HG03558 (cell line): ENCODE measurements around the gene FARS2.

Experiments
- ATAC-seq: cut with Tn5 transposase; IDR thresholded peaks from one replicate; pipeline ENCODE4 v1.9.1; 2021; ENCODE audit warnings: moderate number of reproducible peaks; ENCODE audit not compliant: unreplicated experiment; ENCODE audit errors: extremely low read depth

Gene FARS2

DNA sequence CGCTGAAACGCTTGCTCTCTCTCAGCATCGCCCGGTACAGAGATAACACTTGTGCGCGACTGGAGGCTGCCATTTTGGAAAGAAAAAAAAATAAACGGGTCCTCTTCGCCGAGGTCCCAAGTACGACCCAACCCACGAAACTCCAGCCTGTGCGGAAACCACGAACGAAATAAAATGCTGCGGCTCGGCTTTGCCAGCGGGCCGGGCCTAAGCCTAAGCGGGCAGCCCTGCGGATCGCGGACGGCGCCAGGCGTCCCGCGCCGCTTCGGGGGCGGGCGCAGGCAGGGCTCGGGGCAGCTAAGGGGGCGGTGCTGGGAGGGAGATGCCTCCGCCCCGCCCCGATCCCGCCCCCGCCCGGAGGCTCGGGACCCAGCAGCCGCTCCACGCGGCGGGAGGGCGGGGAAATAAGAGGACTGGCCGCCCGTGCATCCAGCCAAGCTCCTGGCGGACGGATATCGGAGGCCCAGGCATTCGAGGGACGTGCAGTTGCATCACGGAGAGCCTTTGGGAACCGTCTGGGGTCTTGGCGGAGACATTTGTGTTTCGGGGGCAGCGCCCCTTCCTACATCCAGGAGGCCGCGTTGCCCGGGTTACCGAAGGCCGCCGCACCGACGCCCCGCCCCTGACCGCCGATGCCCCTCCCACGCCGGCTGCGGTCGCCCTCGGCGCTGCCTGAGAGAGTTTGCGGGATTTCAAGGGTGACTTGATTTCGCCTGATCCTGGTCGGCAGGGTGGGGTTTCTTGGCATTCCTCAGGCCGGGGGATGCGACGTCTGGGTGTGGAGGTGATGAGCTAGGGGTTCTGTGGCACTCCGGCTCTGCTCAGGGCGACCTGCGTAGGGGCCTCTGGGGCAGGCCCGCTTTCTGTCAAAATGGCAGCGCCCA, at the start of gene FARS2, which contains the start of gene LYRM4:
Gene FARS2 (plus strand): TSS at position 853 of the 884 bp plus-strand sequence.
Gene LYRM4 (minus strand): TSS at position 290 of the 884 bp plus-strand sequence. CDS start 217 bp downstream, at position 73.
- ATAC-seq = peak; percentile 36

DNA sequence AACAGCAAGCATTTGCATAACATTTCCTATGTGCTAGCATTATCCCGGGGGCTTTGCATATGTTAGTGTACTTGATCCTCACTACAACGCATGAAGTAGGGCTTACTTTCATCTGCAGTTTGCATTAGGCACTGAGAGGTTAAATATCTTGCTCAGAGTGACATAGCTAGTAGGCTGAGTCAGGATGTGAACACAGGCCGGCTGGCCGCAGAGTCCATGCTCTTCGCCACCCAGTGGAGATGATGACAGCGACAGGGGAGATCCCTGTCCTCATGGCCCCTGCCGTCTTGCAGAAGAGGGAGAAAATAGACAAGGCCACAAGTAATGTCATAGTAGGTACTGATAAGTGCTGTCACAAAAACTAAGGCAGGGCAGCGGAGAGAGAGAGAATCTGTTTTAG, 47.5 kb upstream of the FARS2 start:
- no peak for ATAC-seq

DNA sequence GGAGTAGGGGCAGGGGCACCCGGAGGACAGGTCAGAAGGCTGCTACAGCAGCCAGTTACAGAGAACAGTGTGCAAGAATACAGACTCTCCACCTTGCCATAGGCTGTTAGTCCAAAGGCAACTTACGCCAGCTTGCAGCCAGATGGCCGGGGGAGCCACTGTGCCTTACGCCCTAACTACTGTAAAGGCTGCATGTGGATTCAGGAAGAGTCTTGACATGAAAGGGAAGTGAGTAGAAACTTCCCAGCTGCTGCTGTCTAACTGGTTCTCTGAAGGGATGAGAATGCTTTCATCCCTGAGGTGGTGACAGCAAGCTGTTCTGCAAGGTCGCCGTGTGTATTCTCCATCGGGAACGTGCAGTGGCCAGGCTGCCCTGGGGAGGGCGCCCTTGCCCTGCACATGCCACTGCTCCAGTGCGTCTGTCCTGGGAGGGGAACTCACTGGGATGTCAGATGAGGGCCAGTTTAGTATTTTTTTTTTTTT, 46.7 kb upstream of the FARS2 start:
- no peak for ATAC-seq

DNA sequence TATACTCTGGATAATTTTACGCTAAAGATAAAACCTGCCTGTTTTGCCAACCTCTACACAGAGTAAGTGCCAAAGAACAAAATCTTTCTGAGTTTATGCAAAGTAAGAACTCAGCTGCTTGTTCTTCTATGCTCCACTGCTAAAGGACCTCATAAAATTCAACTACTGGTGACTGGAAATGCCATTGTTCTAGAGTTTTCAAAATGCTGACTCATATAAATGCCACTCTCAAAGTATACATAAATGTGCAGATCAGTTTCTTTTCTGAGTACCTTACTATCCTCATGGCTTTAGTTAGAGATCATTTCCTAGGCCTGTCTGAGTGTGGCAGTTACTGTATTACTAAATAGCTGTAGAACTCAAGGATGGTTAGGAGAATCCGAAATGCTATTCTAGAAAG, 46.2 kb upstream of the FARS2 start:
- ATAC-seq = no peak

DNA sequence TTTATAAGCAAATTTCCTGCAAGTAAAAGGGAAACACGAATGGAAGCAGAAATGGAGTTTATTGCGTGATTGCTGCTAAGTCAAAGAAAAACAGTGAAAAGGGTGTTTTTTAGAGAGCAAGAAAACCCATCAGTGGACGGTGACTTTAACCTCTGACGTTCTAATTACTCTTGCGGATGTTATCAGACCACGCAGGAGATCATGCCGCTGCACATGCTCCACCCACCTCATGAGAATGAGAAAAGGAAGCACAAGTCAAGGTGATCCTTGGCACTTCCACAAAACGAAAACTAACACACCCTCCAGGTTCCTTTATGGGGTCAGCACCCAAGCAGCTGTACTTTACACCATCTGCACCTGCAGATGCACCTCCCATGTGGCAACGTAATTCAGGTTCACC, 45.5 kb upstream of the FARS2 start:
- no peak for ATAC-seq

DNA sequence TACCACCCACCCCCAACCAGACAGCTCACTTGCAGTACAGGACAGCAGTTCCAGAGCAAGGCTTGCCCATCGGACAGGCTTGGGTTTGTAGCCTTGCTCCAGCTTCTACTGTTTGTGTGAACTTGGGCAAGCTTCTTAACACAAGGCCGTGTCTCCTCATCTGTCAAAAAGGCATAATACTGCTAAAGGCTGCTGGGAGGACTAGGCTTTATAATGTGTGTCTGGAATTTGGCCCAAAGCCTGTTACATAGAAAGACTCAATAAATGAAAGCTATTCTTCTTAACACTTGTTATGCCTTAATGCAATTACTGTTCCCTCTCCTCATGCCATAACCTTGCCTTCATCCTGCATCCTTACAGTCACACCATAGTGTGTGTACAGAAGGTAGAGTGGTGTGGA, 44.0 kb upstream of the FARS2 start:
- no peak for ATAC-seq

DNA sequence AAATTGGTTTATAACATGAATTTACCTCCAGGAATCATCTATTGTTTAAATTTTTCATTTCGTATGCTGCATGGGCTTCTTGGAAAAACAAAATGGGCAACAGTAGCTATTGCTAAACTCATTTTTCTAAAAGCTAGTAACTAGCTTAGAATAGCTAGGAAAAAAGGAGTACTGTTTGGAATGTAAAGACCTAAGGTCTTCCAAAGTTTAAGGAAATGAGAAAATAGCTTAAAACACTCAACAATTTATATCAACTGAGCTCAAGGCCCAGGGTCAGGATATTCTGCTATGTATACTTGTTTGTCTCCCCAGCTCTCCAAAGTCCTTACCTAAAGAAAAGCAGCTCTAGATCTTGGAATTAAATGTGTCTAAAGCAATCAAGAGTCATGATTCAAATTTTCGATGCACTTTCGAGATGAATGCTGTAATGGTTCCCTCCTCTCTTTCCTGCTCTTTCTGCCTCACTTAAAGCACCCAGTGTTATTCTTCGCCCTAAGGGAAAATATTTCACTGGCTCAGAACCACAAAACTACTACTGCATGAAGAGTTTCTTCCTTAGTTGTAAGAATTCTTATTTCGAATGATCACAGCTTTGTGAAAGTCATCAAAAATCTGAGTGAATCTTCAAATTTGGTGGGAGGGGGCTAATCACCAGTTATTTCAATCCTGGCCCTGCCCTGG, 42.2 kb upstream of the FARS2 start:
- no peak for ATAC-seq

DNA sequence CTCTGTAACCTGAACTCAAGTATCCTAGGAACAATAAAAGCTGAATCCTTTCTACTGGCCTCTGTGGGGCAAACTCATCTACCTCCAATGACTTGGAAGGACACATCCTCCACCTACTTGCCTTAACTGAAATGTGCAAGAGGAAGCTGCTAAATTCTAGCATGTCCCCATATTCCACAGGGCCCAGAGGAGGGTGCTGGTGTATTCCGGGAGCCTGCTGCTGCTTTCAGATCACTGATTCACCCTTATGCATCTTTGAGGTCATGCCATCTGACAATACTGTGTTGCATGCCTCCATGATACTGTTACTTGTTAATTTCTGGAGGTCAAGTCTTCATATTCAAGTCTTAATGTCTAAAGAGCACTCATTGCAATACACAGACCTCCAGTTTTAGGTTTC, 40.9 kb upstream of the FARS2 start:
- ATAC-seq = no peak

DNA sequence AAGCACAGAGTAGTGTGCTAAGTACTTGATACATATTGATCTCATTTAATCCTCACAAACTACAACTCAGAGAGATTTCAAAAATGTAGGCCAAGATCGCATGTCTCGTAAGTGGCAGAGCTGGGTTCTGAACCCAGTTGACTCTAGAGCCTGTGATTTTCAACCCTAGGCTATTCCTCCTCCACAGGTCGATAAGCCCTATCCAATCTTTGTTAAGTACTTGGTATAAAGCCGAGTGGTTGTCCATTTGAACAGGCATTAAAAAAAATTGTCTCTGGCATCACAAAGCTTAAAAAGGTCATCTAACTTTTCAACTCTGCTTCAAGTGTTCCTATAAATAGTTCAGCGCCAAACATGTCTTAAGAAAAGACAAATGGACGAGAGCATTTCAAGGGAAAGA, 38.0 kb upstream of the FARS2 start:
- ATAC-seq = no peak

DNA sequence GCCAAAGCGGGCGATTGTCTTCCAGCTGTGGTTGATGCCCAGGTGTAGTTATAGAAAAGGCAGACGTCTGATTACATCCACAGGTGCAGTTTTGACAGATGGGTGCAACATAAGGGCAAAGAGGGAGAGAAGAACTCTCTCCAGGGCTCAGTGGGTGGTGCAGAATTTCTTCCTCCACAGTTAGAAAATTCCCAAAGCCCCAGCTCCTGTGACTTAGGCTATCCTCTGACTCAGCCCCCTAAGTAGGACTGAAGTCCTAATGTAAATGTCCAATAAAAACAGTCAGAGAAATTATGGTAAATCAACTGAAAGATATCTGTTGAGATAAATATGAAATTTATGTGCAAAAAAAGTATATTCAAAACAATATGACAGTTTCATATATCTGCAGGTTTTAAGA, 32.0 kb upstream of the FARS2 start:
- no peak for ATAC-seq

DNA sequence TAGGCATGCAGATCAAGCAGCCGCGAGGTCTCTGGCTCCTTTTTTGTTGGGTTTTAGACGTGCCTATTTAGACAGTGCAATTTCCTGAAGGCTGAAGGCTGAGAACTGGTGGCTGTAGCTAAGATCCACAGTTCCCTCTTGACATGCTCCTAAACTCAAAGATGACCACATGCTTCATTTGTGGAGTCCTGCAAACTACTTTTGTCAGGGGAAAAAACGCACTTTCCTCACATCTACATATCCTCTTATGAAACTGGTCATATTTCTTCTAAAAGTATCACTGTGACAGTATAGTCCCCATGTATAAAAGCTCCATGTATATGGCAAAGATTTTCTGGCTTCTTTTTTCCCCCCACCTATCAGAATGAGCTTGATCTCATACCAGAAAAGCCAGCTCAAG, 31.2 kb upstream of the FARS2 start:
- ATAC-seq = no peak

DNA sequence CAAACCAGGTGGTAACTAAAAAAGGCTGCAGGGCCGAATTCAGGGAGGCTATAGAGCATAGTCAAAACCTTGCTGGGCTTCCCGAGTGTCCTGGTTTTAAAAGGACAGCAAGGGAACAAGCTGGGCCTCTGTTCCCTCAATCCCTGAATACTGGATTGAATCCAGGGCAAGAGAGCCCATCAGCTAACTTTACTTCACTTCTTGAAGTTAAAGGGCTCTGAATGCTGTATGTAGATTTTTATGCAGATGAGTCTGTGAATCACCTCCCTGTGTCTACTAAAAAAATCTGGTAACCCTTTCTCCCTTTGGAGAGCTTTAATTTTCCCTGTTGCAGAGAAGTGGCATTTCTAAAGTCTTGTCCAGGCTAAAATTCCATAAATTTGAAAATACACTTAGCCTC, 30.0 kb upstream of the FARS2 start:
- ATAC-seq = no peak

DNA sequence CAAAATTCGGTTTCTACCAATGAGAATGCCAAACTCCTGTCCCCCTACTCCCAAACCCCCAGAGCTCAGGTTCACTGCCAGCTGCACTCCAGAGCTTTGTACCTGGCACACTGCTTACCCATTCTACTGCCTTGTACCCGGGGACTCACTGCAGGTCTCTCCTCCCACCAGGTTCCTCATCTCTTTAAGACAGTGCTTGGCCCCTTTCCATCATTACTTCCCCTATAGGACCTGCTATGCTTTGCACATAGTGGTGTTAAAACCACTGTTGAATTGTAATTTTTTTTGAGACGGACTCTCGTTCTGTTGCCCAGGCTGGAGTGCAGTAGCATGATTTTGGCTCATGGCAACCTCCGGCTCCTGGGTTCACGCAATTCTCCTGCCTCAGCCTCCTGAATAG, 26.4 kb upstream of the FARS2 start:
- ATAC-seq = no peak

DNA sequence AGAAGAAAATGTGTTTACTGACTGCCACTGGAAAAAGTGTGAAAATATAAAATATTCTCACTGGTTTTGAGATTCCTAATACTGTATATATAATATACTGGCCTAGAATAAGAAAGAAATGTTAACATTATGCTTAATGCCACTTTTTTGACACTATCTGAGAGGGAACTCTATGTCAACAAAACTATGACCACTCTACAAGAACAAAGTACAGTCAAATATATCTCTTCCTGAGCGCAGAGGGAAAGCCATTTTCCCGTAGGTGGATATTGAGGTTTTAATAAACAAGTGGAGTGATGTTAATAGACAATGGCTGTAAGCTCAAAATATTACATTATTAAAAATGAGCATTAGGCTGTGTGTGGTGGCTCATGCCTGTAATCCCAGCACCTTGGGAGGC, 25.5 kb upstream of the FARS2 start:
- ATAC-seq = no peak

DNA sequence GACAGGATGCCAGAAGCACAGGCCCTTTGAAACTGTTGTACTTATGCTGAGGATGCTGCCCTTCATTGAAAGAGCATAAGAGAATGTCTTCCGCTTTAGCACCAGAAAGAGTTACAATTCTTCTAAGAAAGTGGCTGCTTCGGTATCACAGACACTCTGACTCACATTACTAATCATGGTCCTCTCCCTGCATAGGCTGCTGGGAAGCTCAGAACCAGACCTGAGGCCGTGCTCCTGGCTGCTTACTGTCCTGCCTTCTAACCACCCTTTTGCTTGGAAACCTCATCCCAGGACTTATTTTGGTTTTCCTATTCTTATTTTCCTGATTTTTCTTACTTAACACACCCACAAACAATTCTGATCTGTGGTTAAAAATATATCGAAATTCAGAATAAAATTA, 23.5 kb upstream of the FARS2 start:
- ATAC-seq = no peak

DNA sequence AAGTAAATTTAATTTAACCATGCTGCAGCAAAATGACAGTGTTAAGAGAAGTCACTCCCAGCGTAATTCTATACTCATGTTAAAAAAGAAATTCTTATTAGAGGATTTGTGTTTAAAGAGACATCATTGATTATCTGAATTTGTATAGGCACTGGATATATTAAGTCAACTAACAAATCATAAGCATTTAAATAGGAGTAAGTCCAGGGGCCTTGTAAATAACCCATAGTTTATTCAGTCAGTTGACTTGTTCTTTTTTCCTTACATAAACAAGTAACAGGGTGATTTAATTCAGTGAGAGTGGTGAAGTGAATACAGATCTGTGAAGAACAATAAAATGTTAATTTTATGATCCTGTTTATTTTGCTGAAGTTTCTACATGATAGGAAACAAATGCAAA, 23.0 kb upstream of the FARS2 start:
- no peak for ATAC-seq

DNA sequence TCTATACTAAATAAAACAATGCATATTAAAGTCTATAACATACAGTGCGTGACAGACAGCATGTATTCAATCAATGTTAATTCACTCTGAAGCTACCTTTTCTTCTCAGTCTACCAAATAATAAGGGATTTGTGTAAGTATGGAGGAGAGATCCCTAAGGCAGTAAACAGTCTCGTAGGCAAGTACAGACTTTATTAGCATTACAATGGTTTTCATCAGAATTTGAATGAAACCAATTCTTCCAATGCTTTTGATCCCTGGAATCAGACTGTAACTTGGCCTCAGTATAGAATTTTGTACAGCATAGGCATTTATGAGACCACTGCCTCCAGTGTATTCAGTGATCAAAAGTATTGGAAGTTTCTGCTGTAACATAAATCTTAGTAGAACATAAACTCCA, 20.1 kb upstream of the FARS2 start:
- no peak for ATAC-seq

DNA sequence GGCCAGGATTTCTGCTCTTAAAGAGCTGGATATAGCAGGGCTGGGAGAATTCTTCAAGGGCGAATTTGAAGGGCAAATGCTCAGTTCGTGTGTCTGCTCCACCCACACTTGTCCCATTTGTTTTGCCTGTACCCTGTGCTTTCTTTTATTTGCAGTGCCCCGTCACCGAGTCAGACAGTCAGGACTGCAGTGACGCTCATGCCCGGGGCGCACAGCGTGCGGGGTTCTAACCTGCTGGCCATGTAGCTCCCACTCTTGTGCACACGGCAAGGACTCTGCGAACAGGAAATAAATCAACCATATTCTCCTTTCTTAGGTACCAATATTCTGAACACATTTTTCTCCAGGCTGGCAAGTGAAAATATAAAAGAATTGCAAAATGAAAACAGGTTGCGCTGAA, 18.2 kb upstream of the FARS2 start:
- no peak for ATAC-seq

DNA sequence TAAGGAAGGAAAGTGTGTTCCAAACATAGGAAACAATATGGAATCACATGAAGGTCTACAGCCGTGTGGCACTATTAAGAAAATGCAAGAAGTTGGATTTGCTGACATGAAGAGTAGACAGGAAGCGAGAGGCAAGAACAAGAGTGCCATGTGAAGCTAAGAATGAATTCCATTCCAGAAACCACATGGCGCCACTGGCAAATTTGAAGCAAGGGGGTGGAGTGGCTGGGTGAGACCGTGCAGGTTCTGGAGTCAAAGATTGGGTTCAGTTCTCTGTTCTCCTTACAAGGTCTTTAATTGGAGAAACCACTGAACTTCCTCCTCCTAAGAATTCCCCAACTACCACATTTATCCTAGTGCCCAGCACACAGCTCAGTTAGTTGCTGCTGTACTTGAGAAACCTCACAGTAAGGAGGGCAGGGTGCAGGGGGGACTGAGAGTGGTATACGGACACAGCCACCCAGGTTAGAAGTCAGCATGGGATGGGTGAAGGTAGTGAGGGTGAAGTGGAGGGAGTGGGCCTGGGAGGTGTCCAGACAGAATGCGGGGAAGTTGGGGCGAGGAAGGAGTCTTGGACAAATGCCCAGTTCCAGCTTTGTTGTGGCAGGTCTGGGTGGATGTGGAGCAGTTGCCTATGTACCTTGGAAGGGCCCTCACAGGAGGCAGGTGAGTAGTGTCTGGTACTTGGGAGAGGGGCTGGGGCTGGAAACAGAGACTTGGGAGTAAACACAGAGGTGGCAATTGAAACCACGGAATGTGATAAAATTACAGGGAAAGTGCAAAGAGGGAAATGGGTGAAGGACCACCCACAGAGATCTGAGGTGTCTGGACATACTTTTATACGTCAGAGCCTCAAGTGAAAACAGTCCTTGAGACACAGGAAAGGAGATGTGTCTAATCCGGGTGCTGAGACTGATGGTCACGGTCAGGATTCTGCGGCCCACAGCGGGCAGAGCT, 14.9 kb upstream of the FARS2 start:
- ATAC-seq = no peak

DNA sequence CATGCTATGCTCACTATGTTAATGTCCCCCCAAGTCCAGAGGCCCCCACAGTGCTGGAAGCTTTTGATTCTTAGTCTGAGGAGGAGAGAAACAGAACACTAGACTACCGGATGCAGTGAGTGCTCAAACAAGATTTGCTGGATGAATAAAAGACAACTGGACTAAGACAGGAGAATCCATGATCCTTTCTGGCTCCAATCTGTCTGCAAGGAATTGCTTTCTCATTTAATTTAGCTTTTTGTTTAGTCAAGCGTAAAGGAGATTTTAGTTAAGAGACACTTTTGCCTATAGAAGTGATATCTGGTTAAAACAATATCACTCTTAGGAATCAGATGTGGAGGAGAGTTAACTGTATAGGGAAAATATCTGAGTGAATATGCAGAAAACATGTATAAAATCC, 14.1 kb upstream of the FARS2 start:
- no peak for ATAC-seq
